GM12873 (cell line): ENCODE results near the gene OR6V1.

ENCODE experiments used
- CTCF ChIP-seq: IDR thresholded peaks from 2 replicates; pipeline ENCODE4 v1.5.1; 2012; ENCODE audit warnings: low read depth, mild to moderate bottlenecking, moderate library complexity, low read length, control low read depth; ENCODE audit not compliant: insufficient read depth; ENCODE audit errors: missing control alignments

The OR6V1 gene

GRCh38 chr7:143013473-143013872 lies 38.7 kb upstream of the OR6V1 start:
- TF ChIP-seq CTCF, result no peak

GRCh38 chr7:143013893-143014292 lies 38.2 kb upstream of the OR6V1 start:
- no peak for TF ChIP-seq CTCF

DNA sequence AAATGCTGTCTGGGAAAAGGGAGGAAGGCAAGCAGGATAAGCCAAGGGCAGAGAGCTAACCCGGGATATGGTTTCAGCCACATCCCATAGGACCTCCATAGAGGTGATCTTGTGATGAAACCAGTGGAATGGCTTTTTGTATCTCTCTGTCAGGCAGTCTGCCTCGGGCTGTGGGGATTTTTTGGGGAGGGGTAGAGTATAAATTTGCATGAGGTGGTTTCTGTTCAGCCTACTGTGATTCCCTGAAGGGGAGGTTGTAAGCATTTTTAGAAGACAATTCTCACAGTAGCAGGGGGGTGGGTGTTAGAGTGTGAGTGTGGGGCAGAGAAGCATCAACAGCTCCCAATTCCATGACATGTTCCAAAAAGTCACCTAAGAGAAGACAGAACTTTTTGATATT lies 37.1 kb upstream of the OR6V1 start:
- TF ChIP-seq CTCF, result no peak

- no peak for TF ChIP-seq CTCF
Measured at GRCh38 chr7:143015926-143016490, 36.1 kb upstream of the OR6V1 start.

DNA sequence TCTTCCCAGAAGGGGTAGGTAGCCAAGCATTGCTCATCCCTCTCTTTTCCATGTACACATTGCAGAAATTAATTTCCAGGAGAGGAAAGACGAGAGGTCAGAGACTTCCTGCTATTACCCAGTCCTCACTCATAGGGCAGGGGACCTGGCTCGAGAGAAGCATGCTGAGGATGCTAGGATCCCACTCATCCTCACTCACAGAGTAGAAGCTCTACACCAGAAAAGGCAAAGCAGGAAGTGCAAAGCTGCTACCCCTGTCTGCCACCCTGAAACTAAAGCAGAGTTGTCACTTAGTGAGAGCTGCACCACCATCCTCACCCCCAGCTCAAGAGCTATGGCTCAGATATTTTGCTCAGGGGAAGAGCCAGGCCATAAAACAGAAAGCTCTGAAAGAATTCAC lies 35.1 kb upstream of the OR6V1 start:
- no peak for TF ChIP-seq CTCF

DNA sequence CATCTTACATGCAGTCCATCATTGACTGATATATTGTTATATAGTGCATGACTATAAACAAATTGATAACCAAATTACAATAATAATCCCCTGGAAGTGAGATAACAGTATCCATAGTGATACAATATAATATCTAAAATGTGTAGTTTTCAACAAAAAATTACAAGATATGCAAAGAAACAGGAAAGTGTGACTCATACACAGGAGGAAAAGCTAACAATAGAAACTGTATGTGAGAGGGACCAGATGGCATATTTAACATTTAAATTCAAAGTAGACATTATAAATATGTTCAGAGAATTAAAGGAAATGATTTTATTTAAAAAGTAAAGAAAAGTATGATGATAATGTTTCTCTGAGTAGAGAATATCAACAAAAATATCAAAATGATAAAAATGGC lies 33.2 kb upstream of the OR6V1 start:
- TF ChIP-seq CTCF, result no peak

DNA sequence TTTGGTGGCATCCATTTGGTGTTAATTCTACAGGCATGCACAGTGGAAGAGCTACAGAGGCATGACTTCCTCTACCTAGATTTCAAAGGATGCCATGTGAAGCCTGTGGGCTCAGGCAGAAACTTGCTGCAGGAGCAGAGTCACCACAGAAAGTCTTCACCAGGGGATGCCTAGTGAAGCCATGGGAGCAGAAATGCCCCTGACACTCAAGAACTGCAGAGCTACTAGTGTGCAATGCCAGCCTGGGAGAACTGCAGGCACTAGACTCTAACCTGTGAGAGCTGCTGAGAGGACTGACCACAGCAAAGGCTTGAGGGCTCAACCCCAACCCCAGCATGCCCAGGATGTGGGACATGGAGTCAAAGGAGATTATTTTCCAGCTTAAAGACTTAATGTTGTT lies 29.1 kb upstream of the OR6V1 start:
- TF ChIP-seq CTCF, result no peak

- no peak for TF ChIP-seq CTCF
Measured at GRCh38 chr7:143025371-143025770, 26.8 kb upstream of the OR6V1 start.
